ENCODE data around the gene LTK. TPM values are rescaled to one million over a fixed set of nuclear protein-coding genes. Genes with fewer than 3 reads are reported as not detected.

Gene LTK
- polyA plus RNA-seq (not detected in 3 replicates), polyA minus RNA-seq (not detected in 3 replicates)
- polyA plus RNA-seq (2011; ENCODE audit: low read depth): not detected
- polyA plus RNA-seq (2011; cell fraction: cytosol; rRNA removed): not detected in 2 replicates
- polyA plus RNA-seq (2011; cell fraction: nucleus; rRNA removed): not detected in 2 replicates
- polyA plus RNA-seq (2012; ENCODE audit: low replicate concordance): not detected in 2 replicates
- polyA minus RNA-seq (2011; cell fraction: cytosol; rRNA and poly(A)+ RNA removed): not detected
- polyA minus RNA-seq (2011; cell fraction: nucleus; rRNA and poly(A)+ RNA removed): not detected in 2 replicates

GRCh38 chr15:41513506-41514227 lies at the start of gene LTK:
TSS of gene LTK (minus strand) at chr15:41513827. CDS start at chr15:41513709, 118 bp downstream.
- no peaks in the 10 kb centered on the region for H3K9me3 ChIP-seq (ENCODE audit: control insufficient read depth, low read depth, low read length)
- DNase-seq (ENCODE audit: low read depth, low spot score): no peak
- H3K4me1 ChIP-seq (ENCODE audit: control insufficient read depth, extremely low read depth, insufficient read depth, low read length): peaks cover 15% of the 10 kb centered on the region
- peak within 1 kb of the TSS in 2 of 3 experiments; percentile 25 to 54 for H3K4me3 ChIP-seq (ENCODE audit: control insufficient read depth in 2 of 3, extremely low read depth in 1 of 3, insufficient read depth in 2 of 3, low read depth in 1 of 3, low read length in 3 of 3)
- H3K9ac ChIP-seq (ENCODE audit: control insufficient read depth, extremely low read depth, insufficient read depth, low read length): no peak within 1 kb of the TSS
- peak within 1 kb of the TSS; percentile 54 for H3K4me2 ChIP-seq (ENCODE audit: control insufficient read depth, extremely low read depth, insufficient read depth, low read depth, low read length)
- no peak within 1 kb of the TSS for H3K27ac ChIP-seq (ENCODE audit: control insufficient read depth, insufficient read depth, low read length)
- dilution Hi-C loops (cut with MboI; ENCODE audit: extremely low pct_ligation_motif_present, low sequenced_read_pairs): no loop called here
- TF ChIP-seq EZH2 (IDR thresholded peaks at IDR 0.05; ENCODE audit: low read length) (no peak), CTCF (optimal IDR thresholded peaks at IDR 0.05 in 1 of 3, IDR thresholded peaks at IDR 0.05 in 1 of 3, conservative IDR thresholded peaks at IDR 0.05 in 1 of 3; ENCODE audit: extremely low read depth in 1 of 3, insufficient read depth in 2 of 3, low read length in 3 of 3) (no peak)
- H4K20me1 ChIP-seq (ENCODE audit: control insufficient read depth, extremely low read depth, insufficient read depth, low read length): peaks cover 2% of the 10 kb centered on the region
- H3K36me3 ChIP-seq (ENCODE audit: control insufficient read depth in 2 of 2, extremely low read depth in 1 of 2, insufficient read depth in 2 of 2, low read length in 2 of 2): peaks cover 3 to 7% of the 10 kb centered on the region in 2 experiments
- H3K79me2 ChIP-seq (ENCODE audit: control insufficient read depth, insufficient read depth, low read length): no peaks in the 10 kb centered on the region
- no peak within 1 kb of the TSS for H2AFZ ChIP-seq (ENCODE audit: control insufficient read depth, low read length)
- no peaks in the 10 kb centered on the region for H3K9me1 ChIP-seq (ENCODE audit: control insufficient read depth, extremely low read depth, insufficient read depth, low read length)
- H3K27me3 ChIP-seq (ENCODE audit: control insufficient read depth, extremely low read depth, insufficient read depth, low read length): peaks cover 43% of the 10 kb centered on the region
- no peak for FAIRE-seq

- dilution Hi-C loops (cut with MboI; ENCODE audit: extremely low pct_ligation_motif_present, low sequenced_read_pairs): no loop called here
- H3K9me3 ChIP-seq (ENCODE audit: control insufficient read depth, low read depth, low read length): no peaks in the 10 kb centered on the region
- H3K27me3 ChIP-seq (ENCODE audit: control insufficient read depth, extremely low read depth, insufficient read depth, low read length): no peaks in the 10 kb centered on the region
- DNase-seq (ENCODE audit: low read depth, low spot score): no peak
- no peaks in the 10 kb centered on the region for H4K20me1 ChIP-seq (ENCODE audit: control insufficient read depth, extremely low read depth, insufficient read depth, low read length)
- H3K4me3 ChIP-seq (ENCODE audit: control insufficient read depth in 2 of 3, extremely low read depth in 1 of 3, insufficient read depth in 2 of 3, low read depth in 1 of 3, low read length in 3 of 3): no peak overlapping the region
- FAIRE-seq: no peak
- H3K27ac ChIP-seq (ENCODE audit: control insufficient read depth, insufficient read depth, low read length): no peak overlapping the region
- no peaks in the 10 kb centered on the region for H3K9me1 ChIP-seq (ENCODE audit: control insufficient read depth, extremely low read depth, insufficient read depth, low read length)
- H2AFZ ChIP-seq (ENCODE audit: control insufficient read depth, low read length): no peak overlapping the region
- peaks cover 0 to 6% of the 10 kb centered on the region in 2 experiments for H3K36me3 ChIP-seq (ENCODE audit: control insufficient read depth in 2 of 2, extremely low read depth in 1 of 2, insufficient read depth in 2 of 2, low read length in 2 of 2)
- H3K79me2 ChIP-seq (ENCODE audit: control insufficient read depth, insufficient read depth, low read length): no peaks in the 10 kb centered on the region
- peaks cover 9% of the 10 kb centered on the region for H3K4me1 ChIP-seq (ENCODE audit: control insufficient read depth, extremely low read depth, insufficient read depth, low read length)
- no peak overlapping the region for H3K4me2 ChIP-seq (ENCODE audit: control insufficient read depth, extremely low read depth, insufficient read depth, low read depth, low read length)
- no peak overlapping the region for H3K9ac ChIP-seq (ENCODE audit: control insufficient read depth, extremely low read depth, insufficient read depth, low read length)
- TF ChIP-seq EZH2 (IDR thresholded peaks at IDR 0.05; ENCODE audit: low read length): no peak
- TF ChIP-seq CTCF (optimal IDR thresholded peaks at IDR 0.05 in 1 of 3, IDR thresholded peaks at IDR 0.05 in 1 of 3, conservative IDR thresholded peaks at IDR 0.05 in 1 of 3; ENCODE audit: extremely low read depth in 1 of 3, insufficient read depth in 2 of 3, low read length in 3 of 3): no peak
These were observed 49.2 kb upstream of the LTK start for GRCh38 chr15:41562784-41563198.
